ENCODE data around the gene KANK2.

Gene KANK2

GRCh38 chr19:11197291-11198174 is at the start of gene KANK2:
KANK2 (minus strand) TSS chr19:11197545; CDS start chr19:11194511, 3,034 bp downstream.
- peak; percentile 64 for DNase-seq

- no peak for DNase-seq
These were observed 49.6 kb upstream of the KANK2 start for GRCh38 chr19:11246941-11247340.

- DNase-seq: no peak
These were observed 47.7 kb upstream of the KANK2 start for GRCh38 chr19:11244846-11245589.

GRCh38 chr19:11243798-11244169 is 46.4 kb upstream of the KANK2 start:
- DNase-seq: no peak

GRCh38 chr19:11242864-11243797 is 45.8 kb upstream of the KANK2 start:
- no peak for DNase-seq

GRCh38 chr19:11242025-11242424 is 44.7 kb upstream of the KANK2 start:
- DNase-seq: no peak

GRCh38 chr19:11240008-11240444 is 42.7 kb upstream of the KANK2 start:
- no peak for DNase-seq

- DNase-seq: no peak
These were observed 42.1 kb upstream of the KANK2 start, which contains the start of gene ANGPTL8 for GRCh38 chr19:11239377-11240000. ANGPTL8 (plus strand) TSS chr19:11239619; CDS start chr19:11239638, 19 bp downstream.

GRCh38 chr19:11238781-11239376 is 41.5 kb upstream of the KANK2 start:
- no peak for DNase-seq

GRCh38 chr19:11238041-11238440 is 40.7 kb upstream of the KANK2 start:
- no peak for DNase-seq

GRCh38 chr19:11237321-11237720 is 40.0 kb upstream of the KANK2 start:
- DNase-seq: no peak

- DNase-seq: no peak
These were observed 39.3 kb upstream of the KANK2 start for GRCh38 chr19:11236324-11237301.

GRCh38 chr19:11234486-11235075 is 37.2 kb upstream of the KANK2 start:
- DNase-seq: no peak

- DNase-seq: no peak
These were observed 35.7 kb upstream of the KANK2 start for GRCh38 chr19:11233073-11233472.

GRCh38 chr19:11232555-11232954 is 35.2 kb upstream of the KANK2 start:
- no peak for DNase-seq

GRCh38 chr19:11230621-11231386 is 33.5 kb upstream of the KANK2 start:
- DNase-seq: no peak

- DNase-seq: no peak
These were observed 30.0 kb upstream of the KANK2 start for GRCh38 chr19:11227195-11227886.

- no peak for DNase-seq
These were observed 29.4 kb upstream of the KANK2 start for GRCh38 chr19:11226716-11227166.

- no peak for DNase-seq
These were observed 28.5 kb upstream of the KANK2 start for GRCh38 chr19:11225815-11226214.

Data from cortex of kidney (tissue), 1 donor.